PFSK-1 (cell line): ENCODE measurements around the gene HTATIP2.

Source experiments
- FOXP2 ChIP-seq: optimal IDR thresholded peaks from 2 replicates; pipeline ENCODE3; 2011; ENCODE audit warnings: borderline replicate concordance, control low read depth, inconsistent platforms; ENCODE audit not compliant: insufficient read depth; ENCODE audit errors: extremely low read length, extremely low read depth
- POLR2AphosphoS5 ChIP-seq: IDR thresholded peaks from 2 replicates; pipeline ENCODE4 v1.6.1; 2012; ENCODE audit warnings: low read depth, mild to moderate bottlenecking, control low read depth, low read length, moderate library complexity
- REST ChIP-seq, 2 experiments: IDR thresholded peaks; 2 replicates each; pipeline versions ENCODE4 v1.6.1 to v1.8.0; 2011 to 2012; ENCODE audit warnings: low read depth in 2 of 2, low read length in 2 of 2, control low read depth in 1 of 2, inconsistent platforms in 1 of 2, mild to moderate bottlenecking in 1 of 2, moderate library complexity in 1 of 2; ENCODE audit not compliant: insufficient read depth in 1 of 2
- SIN3A ChIP-seq: IDR thresholded peaks from 2 replicates; pipeline ENCODE4 v1.6.1; 2012; ENCODE audit warnings: mild to moderate bottlenecking, low read length, moderate library complexity, borderline replicate concordance; ENCODE audit not compliant: insufficient read depth
- TAF1 ChIP-seq: IDR thresholded peaks from 2 replicates; pipeline ENCODE4 v1.6.1; 2012; ENCODE audit warnings: low read length, control low read depth, borderline replicate concordance; ENCODE audit not compliant: insufficient read depth

The HTATIP2 gene

DNA sequence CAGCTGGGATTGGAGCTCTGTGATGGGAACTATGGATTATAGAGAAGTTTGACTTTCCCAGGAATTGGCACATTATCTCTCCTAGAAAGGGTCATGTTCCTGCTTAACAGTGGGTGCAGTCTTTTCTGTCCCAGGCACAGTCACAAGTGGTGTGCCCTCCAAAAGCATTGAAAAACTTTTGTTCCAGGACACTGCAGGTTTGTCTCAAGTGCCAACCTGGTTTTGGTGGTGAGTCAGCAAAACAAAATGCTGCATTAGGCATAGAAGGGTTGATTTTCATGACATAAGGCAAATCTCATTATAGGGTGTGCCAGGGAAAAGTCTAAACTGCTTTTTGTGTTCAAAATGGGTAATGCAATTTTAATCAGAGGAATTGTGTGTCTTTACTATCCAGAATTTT is 4.9 kb downstream of the HTATIP2 start:
- TF ChIP-seq POLR2AphosphoS5 (no peak), SIN3A (no peak), REST (IDR thresholded peaks at IDR 0.05; ENCODE audit: insufficient read depth in 1 of 2, low read depth in 2 of 2, low read length in 2 of 2) (no peak), TAF1 (no peak), FOXP2 (no peak)

- TF ChIP-seq TAF1: no peak
- TF ChIP-seq SIN3A: no peak
- TF ChIP-seq POLR2AphosphoS5: no peak
- no peak for TF ChIP-seq FOXP2
- TF ChIP-seq REST (IDR thresholded peaks at IDR 0.05; ENCODE audit: insufficient read depth in 1 of 2, low read depth in 2 of 2, low read length in 2 of 2): no peak
Observed at GRCh38 chr11:20369826-20370225, 6.3 kb downstream of the HTATIP2 start.

DNA sequence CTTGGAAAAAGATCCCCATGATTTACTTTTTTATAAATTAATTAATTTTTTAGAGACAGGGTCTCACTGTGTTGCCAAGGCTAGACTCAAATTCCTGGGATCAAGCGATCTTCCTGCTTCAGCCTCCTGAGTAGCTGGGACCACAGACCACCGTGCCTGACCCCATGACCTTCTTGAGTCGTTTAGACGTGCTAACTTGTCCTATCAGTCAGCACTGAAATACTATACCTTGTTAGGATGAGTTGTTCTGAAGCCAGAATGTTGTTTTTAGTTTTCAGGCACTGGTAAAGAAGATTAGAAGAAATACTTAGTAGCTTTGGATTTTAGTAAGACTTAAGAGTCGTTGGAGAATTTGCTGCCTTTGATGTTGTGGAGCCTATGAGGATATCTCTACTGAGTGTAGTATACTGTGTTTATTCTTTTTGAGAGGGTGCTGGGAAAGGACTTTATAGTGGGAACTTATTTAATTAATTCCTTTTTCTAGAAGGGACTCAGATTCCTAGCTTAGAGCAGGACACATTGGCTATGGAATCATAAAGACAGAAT is 8.6 kb downstream of the HTATIP2 start:
- no peak for TF ChIP-seq TAF1
- TF ChIP-seq POLR2AphosphoS5: no peak
- TF ChIP-seq REST (IDR thresholded peaks at IDR 0.05; ENCODE audit: insufficient read depth in 1 of 2, low read depth in 2 of 2, low read length in 2 of 2): no peak
- no peak for TF ChIP-seq FOXP2
- TF ChIP-seq SIN3A: no peak

- TF ChIP-seq REST (IDR thresholded peaks at IDR 0.05; ENCODE audit: insufficient read depth in 1 of 2, low read depth in 2 of 2, low read length in 2 of 2): no peak
- TF ChIP-seq POLR2AphosphoS5: no peak
- no peak for TF ChIP-seq TAF1
- TF ChIP-seq SIN3A: no peak
- TF ChIP-seq FOXP2: no peak
Observed at GRCh38 chr11:20373147-20373546, 9.6 kb downstream of the HTATIP2 start.

- TF ChIP-seq SIN3A (no peak), POLR2AphosphoS5 (no peak), TAF1 (no peak), REST (IDR thresholded peaks at IDR 0.05; ENCODE audit: insufficient read depth in 1 of 2, low read depth in 2 of 2, low read length in 2 of 2) (no peak), FOXP2 (no peak)
Observed at GRCh38 chr11:20373568-20374209, 10.2 kb downstream of the HTATIP2 start.
